ENCODE data around the gene GLRA2. TPM values are rescaled to one million over a fixed set of nuclear protein-coding genes. Genes with fewer than 3 reads are reported as not detected.
"Not testable (repeated sequence)": the region's sequence is repeated elsewhere in the genome, so short reads cannot be mapped to it uniquely, and the experiment has no call there.

The GLRA2 gene
- total RNA-seq, 1 donor from 2014 or later: not detected

DNA sequence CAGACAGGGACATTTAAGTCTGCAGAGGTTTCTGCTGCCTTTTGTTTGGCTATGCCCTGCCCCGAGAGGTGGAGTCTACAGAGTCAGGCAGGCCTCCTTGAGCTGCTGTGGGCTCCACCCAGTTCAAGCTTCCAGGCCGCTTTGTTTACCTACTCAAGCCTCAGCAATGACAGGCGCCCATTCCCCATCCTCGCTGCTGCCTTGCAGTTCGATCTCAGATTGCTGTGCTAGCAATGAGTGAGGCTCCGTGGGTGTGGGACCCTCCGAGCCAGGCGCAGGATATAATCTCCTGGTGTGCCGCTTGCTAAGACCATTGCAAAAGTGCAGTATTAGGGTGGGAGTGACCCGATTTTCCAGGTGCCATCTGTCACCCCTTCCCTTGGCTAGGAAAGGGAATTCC lies 159.0 kb downstream of the GLRA2 start:
- DNase-seq (ENCODE audit: low spot score); intact Hi-C loops (cut with DNase I): not testable (repeated sequence)

DNA sequence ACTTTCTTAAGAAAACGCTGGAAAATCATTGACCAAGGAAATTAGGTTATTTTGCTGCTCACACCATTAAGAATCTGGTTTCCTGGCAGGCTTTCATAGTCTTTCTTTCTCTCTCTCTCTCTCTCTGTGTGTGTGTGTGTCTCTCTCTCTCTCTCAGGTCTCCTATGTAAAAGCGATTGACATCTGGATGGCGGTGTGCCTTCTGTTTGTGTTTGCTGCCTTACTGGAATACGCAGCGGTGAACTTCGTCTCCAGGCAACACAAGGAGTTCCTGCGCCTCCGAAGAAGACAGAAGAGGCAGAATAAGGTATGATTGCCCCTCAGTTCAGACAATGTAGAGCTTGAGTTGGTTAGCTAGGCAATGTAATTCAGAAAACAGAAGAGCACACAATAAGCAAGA lies 161.2 kb downstream of the GLRA2 start:
- intact Hi-C loops (cut with DNase I): no loop called here
- no peak for DNase-seq (ENCODE audit: low spot score)

DNA sequence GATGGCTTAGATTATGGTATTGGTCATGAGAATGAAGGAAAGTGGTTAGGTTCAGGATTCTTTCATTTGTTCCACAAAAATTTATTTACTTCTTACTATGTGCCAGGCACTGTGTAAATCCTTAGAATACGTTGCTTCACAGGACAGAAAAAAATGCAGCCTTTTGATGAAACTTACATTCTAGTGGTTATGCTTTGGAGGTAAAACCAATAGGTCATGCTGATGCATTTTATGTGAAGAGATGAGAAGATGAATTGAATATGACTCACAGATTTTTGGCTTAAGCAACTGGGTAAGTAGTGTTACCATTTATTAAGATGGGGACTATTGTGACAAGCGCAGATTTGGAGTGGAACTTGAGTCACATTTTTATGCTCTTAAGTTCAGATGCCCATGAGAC lies 165.3 kb downstream of the GLRA2 start:
- intact Hi-C loops (cut with DNase I): no loop called here
- DNase-seq (ENCODE audit: low spot score): no peak

DNA sequence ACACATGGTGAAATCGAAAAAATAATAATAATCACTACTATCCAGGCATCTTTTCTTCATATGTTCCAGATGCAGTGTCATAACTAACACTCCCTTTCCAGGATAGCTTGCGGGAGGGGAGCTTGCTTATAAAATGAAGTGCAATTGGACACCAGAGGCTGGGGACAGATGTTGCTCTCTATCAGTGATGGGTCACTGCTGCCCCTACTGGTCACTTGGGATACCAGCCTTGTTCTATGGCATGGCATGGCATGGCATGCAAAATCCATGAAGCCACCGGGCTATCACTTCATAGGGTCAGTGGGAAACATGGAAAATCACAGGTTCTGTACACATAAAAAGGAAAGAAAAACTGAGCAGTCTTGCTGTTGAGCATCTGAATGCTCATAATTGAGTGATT lies 168.1 kb downstream of the GLRA2 start:
- DNase-seq (ENCODE audit: low spot score): no peak
- intact Hi-C loops (cut with DNase I): no loop called here

DNA sequence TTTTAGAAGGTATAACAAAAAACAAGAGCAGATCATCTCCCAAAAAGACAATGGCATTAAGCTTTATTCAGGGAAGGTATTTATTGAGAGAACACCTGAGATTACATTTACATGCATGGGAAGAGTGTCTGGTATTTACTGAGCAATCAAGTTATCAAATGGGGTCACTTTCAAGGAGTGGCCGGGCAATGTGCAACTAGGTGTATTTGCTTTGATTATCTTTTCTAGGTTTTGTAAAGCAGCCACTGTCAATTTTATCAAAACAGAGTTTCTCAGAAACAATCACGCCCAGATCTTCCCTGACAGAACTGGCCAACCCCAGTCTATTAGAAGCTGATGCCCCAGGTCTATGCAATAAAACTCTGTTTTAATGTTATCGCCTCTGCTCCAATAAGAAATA lies 169.5 kb downstream of the GLRA2 start:
- intact Hi-C loops (cut with DNase I): no loop called here
- no peak for DNase-seq (ENCODE audit: low spot score)

DNA sequence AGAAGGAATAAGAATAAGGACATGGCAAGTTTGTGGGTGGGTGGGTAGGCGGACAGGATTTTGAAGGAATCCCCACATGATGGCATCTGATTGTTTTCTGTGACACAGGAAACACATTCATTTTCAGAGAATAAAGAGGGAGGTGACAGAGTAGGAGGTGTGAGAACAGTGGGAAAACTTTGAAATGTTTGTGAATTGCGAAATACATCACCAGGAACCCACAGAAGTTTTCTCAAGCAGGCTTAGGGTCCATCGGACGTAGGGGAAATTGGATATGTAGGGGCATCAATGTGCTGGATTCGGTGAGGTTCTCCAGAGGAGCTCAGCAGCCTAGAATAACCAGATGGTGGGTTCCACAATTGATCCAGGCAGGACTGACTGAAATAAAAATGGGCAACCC lies 171.6 kb downstream of the GLRA2 start:
- intact Hi-C loops (cut with DNase I): no loop called here
- no peak for DNase-seq (ENCODE audit: low spot score)

DNA sequence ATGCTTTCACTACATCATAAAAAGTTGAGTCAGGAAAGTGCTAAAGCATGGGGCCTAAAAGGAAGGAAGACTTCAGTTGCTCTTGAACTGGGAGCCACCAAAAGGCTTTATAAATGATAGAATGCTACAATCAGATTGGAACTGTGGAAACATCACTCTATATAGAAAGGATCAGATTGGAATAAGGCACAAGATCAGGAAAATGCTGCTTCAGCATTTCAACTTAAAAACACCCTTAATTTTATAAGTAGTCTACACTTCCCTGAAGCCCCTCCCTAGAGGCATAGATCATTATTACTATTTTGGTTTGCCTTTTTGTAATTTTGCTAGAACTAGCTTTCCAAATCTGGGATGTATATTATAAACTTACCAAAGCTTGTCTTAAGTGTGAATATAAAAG lies 172.8 kb downstream of the GLRA2 start:
- no peak for DNase-seq (ENCODE audit: low spot score)
- intact Hi-C loops (cut with DNase I): no loop called here

DNA sequence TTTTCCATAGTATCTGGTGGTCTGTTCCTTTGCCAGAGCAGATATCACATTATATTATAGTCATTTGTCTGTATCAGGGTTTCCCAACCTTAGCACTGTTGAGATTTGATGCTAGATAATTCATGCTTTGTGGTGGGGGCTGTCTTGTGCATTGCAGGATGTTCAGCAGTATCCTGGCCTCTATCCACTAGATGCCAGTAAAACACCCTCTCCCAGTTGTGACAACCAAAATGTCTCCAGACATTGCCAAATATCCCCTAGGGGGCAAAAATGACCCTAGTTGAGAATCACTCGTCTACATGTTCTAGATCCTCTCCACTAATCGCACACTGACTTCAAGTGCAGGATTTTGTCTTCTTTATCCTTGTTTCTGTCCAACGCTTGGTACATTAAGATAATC lies 182.8 kb downstream of the GLRA2 start:
- intact Hi-C loops (cut with DNase I): no loop called here

DNA sequence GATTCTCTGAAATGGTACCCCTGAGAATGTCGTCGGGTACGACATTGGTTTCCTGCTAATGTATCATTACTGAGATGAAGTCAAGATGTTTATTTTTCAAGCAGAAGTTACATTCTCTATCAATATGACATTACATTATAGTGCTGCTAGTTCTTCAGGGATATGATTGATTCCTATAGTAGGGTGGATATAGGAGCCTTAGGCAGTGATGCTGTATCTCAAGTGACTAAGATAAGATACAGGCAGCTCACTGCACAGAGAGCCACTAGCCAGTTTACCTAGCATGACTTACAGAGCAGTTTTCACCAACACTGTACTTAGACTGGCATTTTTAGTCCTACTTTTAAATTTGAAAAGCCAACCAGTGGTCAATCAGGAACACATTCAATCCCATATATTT lies 188.6 kb downstream of the GLRA2 start:
- intact Hi-C loops (cut with DNase I): no loop called here
- DNase-seq (ENCODE audit: low spot score): no peak

More for the DNA sequence above, 182.8 kb downstream of the GLRA2 start:
- no peak for DNase-seq (ENCODE audit: low spot score)

DNA sequence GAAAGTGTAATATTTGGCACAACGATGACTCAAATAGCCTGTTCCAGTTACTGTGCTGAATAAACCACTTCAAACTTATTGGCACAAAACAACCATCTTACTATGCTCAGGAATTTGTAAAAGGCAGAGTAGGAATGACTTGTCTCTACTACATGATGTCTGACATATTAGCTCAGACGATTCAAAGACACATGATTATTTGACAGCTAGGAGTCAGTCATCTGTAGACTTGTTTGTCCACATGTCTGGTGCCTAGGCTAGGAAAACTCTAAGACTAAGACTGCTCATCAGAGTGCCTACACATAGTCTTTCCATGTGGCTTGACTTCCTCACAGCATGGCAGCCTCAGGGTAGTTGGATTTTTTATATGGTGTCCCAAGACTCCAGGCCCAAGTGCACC lies 189.1 kb downstream of the GLRA2 start:
- DNase-seq (ENCODE audit: low spot score): no peak
- intact Hi-C loops (cut with DNase I): no loop called here

DNA sequence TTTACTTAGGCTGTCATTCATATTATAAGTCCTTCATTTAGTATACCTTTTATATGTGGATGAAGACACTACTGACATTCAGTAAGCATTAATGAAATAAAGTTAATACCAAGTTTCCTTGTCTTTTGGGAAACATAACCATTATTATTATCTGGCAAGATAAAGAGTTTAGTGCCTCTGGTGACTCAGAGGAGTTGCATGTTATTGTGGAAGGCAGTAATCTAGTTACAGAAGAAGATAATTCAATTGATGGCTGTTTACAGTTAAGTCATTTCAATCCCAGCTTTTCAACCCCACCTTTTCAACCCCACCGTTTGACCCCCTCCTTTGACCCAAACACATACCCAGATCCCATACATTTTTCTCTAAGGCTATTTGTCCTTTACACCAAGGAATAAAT lies 199.7 kb downstream of the GLRA2 start:
- DNase-seq (ENCODE audit: low spot score): no peak
- intact Hi-C loops (cut with DNase I): no loop called here

DNA sequence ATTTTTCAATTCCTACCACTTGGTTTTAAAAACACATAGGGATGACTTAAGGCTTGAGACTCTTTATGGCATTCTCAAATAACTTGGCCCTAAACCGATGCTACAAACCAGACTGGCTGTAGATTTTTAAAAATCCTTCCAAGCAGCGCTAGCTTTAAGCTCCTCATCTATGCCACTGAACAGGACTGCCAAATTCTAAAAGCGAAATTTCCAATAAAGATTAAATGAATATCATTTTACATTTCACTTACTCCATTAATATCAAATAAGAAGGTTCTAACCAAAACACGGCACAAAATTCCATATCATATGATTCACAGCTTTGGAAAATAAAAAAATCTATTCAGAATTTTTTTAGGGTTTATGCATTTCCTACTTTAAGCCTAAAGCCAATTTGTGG lies 209.3 kb downstream of the GLRA2 start:
- intact Hi-C loops (cut with DNase I): no loop called here
- no peak for DNase-seq (ENCODE audit: low spot score)

DNA sequence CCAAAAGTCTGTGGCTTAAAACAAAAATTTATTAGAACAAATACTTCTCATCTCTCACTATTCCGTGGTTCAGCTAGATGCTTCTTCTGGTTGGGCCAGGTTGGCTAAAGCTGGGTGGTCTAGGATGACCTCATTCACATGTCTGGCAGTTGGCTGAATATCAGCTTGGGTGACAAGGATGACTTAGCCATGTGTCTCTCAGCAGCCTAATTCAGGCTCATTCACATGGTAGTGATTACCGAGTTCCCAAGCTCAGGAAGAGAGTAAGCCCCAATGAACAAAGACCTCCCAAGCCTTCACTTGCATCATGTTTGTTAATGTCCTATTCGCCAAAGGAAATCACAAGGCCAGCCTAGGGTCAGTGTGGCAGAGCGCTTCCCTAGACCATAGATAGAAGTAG lies 224.1 kb downstream of the GLRA2 start:
- intact Hi-C loops (cut with DNase I): no loop called here
- no peak for DNase-seq (ENCODE audit: low spot score)

DNA sequence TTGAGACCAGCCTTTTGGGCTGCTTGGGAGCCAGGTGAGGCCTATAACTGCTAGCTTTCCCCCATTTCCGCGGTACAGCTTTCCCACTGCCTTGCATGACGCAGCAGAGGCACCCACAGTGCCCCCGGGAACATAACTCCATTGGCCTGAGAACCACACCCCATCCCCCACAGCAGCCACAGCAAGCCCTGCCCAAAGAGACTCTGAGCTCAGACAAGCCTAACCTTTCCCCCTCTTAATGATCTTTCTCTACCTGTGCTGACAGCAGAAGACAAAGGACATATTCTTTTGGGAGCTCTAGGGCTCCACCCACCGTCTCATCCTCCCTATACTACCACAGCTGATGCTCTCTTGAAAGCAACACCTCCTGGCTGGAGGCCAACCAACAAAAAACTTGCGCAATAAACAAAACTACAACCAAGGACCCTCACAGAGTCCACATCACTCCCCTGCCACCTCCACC lies 228.7 kb downstream of the GLRA2 start:
- intact Hi-C loops (cut with DNase I): no loop called here
- no peak for DNase-seq (ENCODE audit: low spot score)

DNA sequence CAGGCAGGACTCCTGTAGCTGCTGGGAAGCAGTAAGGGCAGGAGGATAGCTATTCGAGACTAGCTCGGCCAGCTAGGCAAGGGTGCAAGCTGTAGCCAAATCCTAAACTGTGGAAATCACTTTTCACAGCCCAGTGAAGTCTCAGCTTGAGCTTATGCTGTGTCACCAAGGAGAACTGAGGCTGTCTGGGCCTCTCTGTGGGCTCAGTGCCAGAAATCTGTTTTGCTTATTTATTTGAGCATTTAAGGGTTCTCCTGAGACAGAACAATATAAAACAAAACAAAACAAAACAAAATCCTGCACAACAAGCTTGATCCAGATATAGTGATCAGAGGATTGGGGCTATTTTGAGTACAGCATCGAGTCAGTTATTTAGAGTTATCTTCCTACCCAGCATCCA lies 246.1 kb downstream of the GLRA2 start:
- DNase-seq (ENCODE audit: low spot score): no peak
- intact Hi-C loops (cut with DNase I): no loop called here

DNA sequence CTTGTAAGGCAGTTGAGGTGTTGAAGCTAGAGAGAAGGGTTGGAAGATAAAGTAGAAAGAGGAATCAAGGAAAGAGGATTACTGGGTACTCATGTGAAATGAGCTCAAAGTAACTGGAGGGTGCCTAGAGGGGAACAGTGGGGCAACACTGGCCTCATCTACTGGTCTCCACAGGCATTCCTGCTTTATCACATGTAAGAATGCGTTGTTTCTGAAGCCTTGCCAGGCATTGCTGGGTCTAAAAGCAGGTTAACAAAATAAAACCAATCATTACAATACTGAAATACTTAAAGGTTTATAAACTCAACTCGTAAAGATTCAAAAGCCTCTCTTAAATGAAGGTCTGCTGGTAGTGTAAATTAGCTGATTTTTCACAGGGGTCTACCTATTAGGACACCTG lies 247.6 kb downstream of the GLRA2 start:
- intact Hi-C loops (cut with DNase I): no loop called here
- no peak for DNase-seq (ENCODE audit: low spot score)

DNA sequence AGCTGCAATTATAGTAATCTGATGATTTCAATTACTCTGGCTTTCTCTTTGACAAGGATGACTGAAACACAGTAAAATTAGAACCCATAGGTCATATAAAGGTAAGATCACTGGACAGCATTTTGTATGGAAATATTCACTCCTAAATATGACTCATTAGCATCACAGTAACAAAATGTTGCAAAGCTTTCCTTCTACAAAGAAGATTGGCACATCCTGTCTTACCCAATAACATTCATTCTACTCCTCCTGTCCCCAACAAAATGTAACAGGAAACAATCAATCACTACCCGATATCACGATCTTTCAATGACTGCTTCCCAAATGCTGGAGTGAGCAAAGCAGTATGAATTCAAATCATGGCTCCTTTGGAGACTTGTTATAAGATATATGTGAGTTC lies 248.2 kb downstream of the GLRA2 start:
- no peak for DNase-seq (ENCODE audit: low spot score)
- intact Hi-C loops (cut with DNase I): no loop called here

DNA sequence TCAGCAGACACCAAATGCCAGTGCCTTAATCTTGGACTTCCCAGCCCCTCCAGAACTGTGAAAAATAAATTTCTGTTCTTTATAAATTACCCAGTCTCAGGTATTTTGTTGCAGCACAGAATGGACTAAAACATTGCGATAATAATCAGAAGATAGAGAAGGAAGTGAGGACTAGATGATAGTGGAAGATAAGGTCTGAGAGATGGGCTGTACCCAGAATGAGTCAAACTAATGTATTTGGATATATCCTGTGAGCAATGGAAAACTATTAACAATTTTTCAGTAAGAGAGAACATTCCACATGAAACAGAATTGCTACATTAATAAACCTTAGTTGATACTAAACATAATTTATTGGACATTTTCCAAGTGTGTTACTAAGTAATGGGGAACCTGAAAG lies 250.2 kb downstream of the GLRA2 start:
- intact Hi-C loops (cut with DNase I): no loop called here
- DNase-seq (ENCODE audit: low spot score): no peak

Measured in cardiac septum (tissue), 1 donor.